ENCODE results near the gene MRC2. TPM values are rescaled to one million over a fixed set of nuclear protein-coding genes. Genes with fewer than 3 reads are reported as not detected.

MRC2 gene
- total and polyA plus RNA-seq, 2 experiments from 2014 or later, result 222 to 756 TPM

GRCh38 chr17:62670202-62670821 lies 42.8 kb downstream of the MRC2 start:
- Histone ChIP-seq H3F3A (ENCODE audit: insufficient read depth) (0 out of 2 replicates have a peak, but pooled peaks cover 7% of the 10 kb centered on the region), H4K20me1 (ENCODE audit: insufficient read depth) (no peaks in the 10 kb centered on the region), H3K79me2 (ENCODE audit: insufficient read depth) (peaks cover 82% of the 10 kb centered on the region), H3K4me1 (ENCODE audit: insufficient read depth) (no peaks in the 10 kb centered on the region), H3K27ac (no peak overlapping the region), H3K9me3 (ENCODE audit: low read depth) (no peaks in the 10 kb centered on the region), H3K9ac (no peak overlapping the region), H3K4me2 (ENCODE audit: unreplicated experiment) (no peak overlapping the region), H3K4me3 (no peak overlapping the region), H3K27me3 (replicated peaks; ENCODE audit: insufficient read depth) (no peaks in the 10 kb centered on the region), H3K36me3 (ENCODE audit: low read depth) (peaks cover 23% of the 10 kb centered on the region; the same call in 1 of the 2 replicates), H3K9me2 (ENCODE audit: insufficient read depth) (no peaks in the 10 kb centered on the region), H2AFZ (no peak overlapping the region)
- TF ChIP-seq EZH2 (IDR thresholded peaks at IDR 0.05; ENCODE audit: insufficient read depth, poor library complexity, severe bottlenecking) (no peak), EZH2phosphoT487 (IDR thresholded peaks at IDR 0.05; ENCODE audit: insufficient read depth, low read depth) (no peak)
- 92 to 94% methylated on average over 24 of the region's 24 CpGs for WGBS, 2 experiments (ENCODE audit: low coverage in 1 of 2, low lambda C conversion rate in 2 of 2, missing lambda C conversion rate in 2 of 2)
- in situ Hi-C loops (cut with MboI), result no loop called here
- no peak for DNase-seq

DNA sequence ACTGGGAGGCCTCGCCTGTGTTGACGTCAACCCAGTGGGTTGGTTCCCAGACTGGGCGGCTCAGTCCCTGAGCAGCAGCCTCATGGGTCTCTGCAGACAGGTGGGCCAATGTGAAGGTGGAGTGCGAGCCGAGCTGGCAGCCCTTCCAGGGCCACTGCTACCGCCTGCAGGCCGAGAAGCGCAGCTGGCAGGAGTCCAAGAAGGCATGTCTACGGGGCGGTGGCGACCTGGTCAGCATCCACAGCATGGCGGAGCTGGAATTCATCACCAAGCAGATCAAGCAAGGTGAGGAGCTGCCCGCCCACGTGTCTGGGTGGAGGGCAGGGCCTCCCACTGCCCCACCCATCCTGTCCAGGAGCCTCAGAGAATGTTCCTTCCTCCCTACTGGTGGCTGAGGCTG lies 44.1 kb downstream of the MRC2 start:
- Histone ChIP-seq H3K36me3 (ENCODE audit: low read depth) (peaks cover 23% of the 10 kb centered on the region; the same call in 1 of the 2 replicates), H3F3A (ENCODE audit: insufficient read depth) (0 out of 2 replicates have a peak, but pooled peaks cover 7% of the 10 kb centered on the region), H3K4me2 (ENCODE audit: unreplicated experiment) (no peak overlapping the region), H3K9ac (no peak overlapping the region), H4K20me1 (ENCODE audit: insufficient read depth) (no peaks in the 10 kb centered on the region), H3K4me3 (no peak overlapping the region), H3K9me2 (ENCODE audit: insufficient read depth) (no peaks in the 10 kb centered on the region), H3K4me1 (ENCODE audit: insufficient read depth) (no peaks in the 10 kb centered on the region), H3K27ac (no peak overlapping the region), H3K79me2 (ENCODE audit: insufficient read depth) (peaks cover 70% of the 10 kb centered on the region), H3K9me3 (ENCODE audit: low read depth) (no peaks in the 10 kb centered on the region), H3K27me3 (replicated peaks; ENCODE audit: insufficient read depth) (no peaks in the 10 kb centered on the region), H2AFZ (no peak overlapping the region)
- TF ChIP-seq EZH2 (IDR thresholded peaks at IDR 0.05; ENCODE audit: insufficient read depth, poor library complexity, severe bottlenecking) (no peak), EZH2phosphoT487 (IDR thresholded peaks at IDR 0.05; ENCODE audit: insufficient read depth, low read depth) (no peak)
- 71 to 79% methylated on average over 14 of the region's 14 CpGs for WGBS, 2 experiments (ENCODE audit: low coverage in 1 of 2, low lambda C conversion rate in 2 of 2, missing lambda C conversion rate in 2 of 2)
- in situ Hi-C loops (cut with MboI), result no loop called here
- no peak for DNase-seq

DNA sequence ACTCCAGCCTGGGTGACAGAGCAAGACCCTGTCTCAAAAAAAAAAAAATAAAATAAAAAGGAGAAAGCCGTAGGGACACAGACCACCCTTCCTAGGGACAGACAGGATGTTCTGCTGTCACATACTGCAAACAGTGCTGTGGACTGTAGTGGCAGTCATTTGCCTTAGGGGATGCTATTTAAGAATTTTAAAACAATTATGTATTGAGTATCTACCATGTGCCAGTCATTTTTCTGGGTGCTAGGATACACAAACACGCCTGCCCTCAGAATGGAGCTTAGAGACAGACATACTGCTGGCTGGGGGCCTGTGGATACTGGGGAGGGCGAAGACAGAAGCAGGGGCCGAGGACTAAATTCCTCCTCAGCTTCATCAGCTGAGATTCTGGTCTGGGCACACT lies 45.5 kb downstream of the MRC2 start:
- peaks cover 13% of the 10 kb centered on the region; the same call in 1 of the 2 replicates for H3F3A ChIP-seq (ENCODE audit: insufficient read depth)
- H3K4me3 ChIP-seq, result no peak overlapping the region
- no peaks in the 10 kb centered on the region for H3K9me2 ChIP-seq (ENCODE audit: insufficient read depth)
- no peaks in the 10 kb centered on the region for H3K9me3 ChIP-seq (ENCODE audit: low read depth)
- no peak for TF ChIP-seq EZH2 (IDR thresholded peaks at IDR 0.05; ENCODE audit: insufficient read depth, poor library complexity, severe bottlenecking)
- TF ChIP-seq EZH2phosphoT487 (IDR thresholded peaks at IDR 0.05; ENCODE audit: insufficient read depth, low read depth), result no peak
- WGBS, 2 experiments (ENCODE audit: low coverage in 1 of 2, low lambda C conversion rate in 2 of 2, missing lambda C conversion rate in 2 of 2), result 82 to 85% methylated on average over 4 of the region's 4 CpGs
- no peak overlapping the region for H3K4me2 ChIP-seq (ENCODE audit: unreplicated experiment)
- H3K27ac ChIP-seq, result no peak overlapping the region
- H3K36me3 ChIP-seq (ENCODE audit: low read depth), result peaks cover 24% of the 10 kb centered on the region; the same call in 1 of the 2 replicates
- DNase-seq, result no peak
- H4K20me1 ChIP-seq (ENCODE audit: insufficient read depth), result no peaks in the 10 kb centered on the region
- no peaks in the 10 kb centered on the region for H3K27me3 ChIP-seq (replicated peaks; ENCODE audit: insufficient read depth)
- in situ Hi-C loops (cut with MboI), result no loop called here
- no peak overlapping the region for H3K9ac ChIP-seq
- no peaks in the 10 kb centered on the region for H3K4me1 ChIP-seq (ENCODE audit: insufficient read depth)
- peaks cover 59% of the 10 kb centered on the region for H3K79me2 ChIP-seq (ENCODE audit: insufficient read depth)
- no peak overlapping the region for H2AFZ ChIP-seq

DNA sequence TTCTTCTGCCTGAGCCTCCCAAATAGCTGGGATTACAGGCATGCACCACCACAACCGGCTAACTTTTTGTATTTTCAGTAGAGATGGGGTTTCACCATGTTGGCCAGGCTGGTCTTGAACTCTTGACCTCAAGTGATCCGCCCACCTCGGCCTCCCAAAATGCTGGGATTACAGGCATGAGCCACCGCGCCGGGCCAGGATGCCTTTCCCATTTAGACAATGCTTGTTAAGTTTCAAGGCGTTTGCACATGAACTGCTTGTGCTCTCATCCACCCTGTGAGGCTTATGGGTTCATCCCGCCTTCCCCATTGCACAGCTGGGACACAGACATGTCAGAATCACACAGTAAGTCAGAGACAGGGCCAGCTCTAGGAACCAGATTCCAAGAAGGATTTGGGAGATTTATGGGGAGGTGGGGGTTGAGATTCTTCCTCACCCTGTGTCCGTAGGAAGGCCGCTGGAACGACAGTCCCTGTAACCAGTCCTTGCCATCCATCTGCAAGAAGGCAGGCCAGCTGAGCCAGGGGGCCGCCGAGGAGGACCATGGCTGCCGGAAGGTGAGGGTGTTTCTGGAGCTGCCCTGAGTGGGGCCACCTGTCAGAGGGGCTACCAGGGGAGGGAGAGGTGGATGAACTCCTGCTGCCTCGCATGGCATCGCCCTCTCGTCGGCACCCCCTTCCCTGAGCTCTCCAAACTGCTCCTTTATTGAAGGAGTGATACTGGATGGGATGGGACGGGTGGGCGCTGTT lies 46.3 kb downstream of the MRC2 start:
- peaks cover 23% of the 10 kb centered on the region; the same call in 1 of the 2 replicates for H3K36me3 ChIP-seq (ENCODE audit: low read depth)
- in situ Hi-C loops (cut with MboI), result no loop called here
- 65 to 69% methylated on average over 15 to 20 of the region's 20 CpGs for WGBS, 2 experiments (ENCODE audit: low coverage in 1 of 2, low lambda C conversion rate in 2 of 2, missing lambda C conversion rate in 2 of 2)

More for the DNA sequence above, 46.3 kb downstream of the MRC2 start:
- no peaks in the 10 kb centered on the region for H3K9me3 ChIP-seq (ENCODE audit: low read depth)
- no peaks in the 10 kb centered on the region for H3K4me1 ChIP-seq (ENCODE audit: insufficient read depth)
- H3K27ac ChIP-seq, result no peak overlapping the region
- peaks cover 53% of the 10 kb centered on the region for H3K79me2 ChIP-seq (ENCODE audit: insufficient read depth)
- no peaks in the 10 kb centered on the region for H3K9me2 ChIP-seq (ENCODE audit: insufficient read depth)
- H3K4me3 ChIP-seq, result no peak overlapping the region
- TF ChIP-seq EZH2phosphoT487 (IDR thresholded peaks at IDR 0.05; ENCODE audit: insufficient read depth, low read depth), result no peak
- TF ChIP-seq EZH2 (IDR thresholded peaks at IDR 0.05; ENCODE audit: insufficient read depth, poor library complexity, severe bottlenecking), result no peak
- DNase-seq, result no peak
- H3K4me2 ChIP-seq (ENCODE audit: unreplicated experiment), result no peak overlapping the region
- no peaks in the 10 kb centered on the region for H3K27me3 ChIP-seq (replicated peaks; ENCODE audit: insufficient read depth)
- no peaks in the 10 kb centered on the region for H4K20me1 ChIP-seq (ENCODE audit: insufficient read depth)
- H3F3A ChIP-seq (ENCODE audit: insufficient read depth), result peaks cover 10% of the 10 kb centered on the region; the same call in 1 of the 2 replicates
- H2AFZ ChIP-seq, result no peak overlapping the region
- no peak overlapping the region for H3K9ac ChIP-seq

Data from GM23248 (cell line).